Measurements from ENCODE around the gene TMEM52.

TMEM52 gene

GRCh38 chr1:1906185-1907097, 12.6 kb downstream of the TMEM52 start:
- no peak overlapping the region for H3K4me3 ChIP-seq
- peak overlapping the region in 1 of 2 donors; percentile 0 for H3K27ac ChIP-seq
- DNase-seq (ENCODE audit: low spot score), result peak; percentile 86
- TF ChIP-seq CTCF (IDR thresholded peaks at IDR 0.05), result peak; percentile 79

- Histone ChIP-seq H3K27ac (no peak overlapping the region), H3K4me3 (no peak overlapping the region)
- no peak for DNase-seq (ENCODE audit: low spot score)
- TF ChIP-seq CTCF (IDR thresholded peaks at IDR 0.05), result no peak
Measured at GRCh38 chr1:1903224-1903623, 15.9 kb downstream of the TMEM52 start.

- no peak for DNase-seq (ENCODE audit: low spot score)
- Histone ChIP-seq H3K4me3 (no peak overlapping the region), H3K27ac (no peak overlapping the region)
- TF ChIP-seq CTCF (IDR thresholded peaks at IDR 0.05), result no peak
Measured at GRCh38 chr1:1901641-1902294, 17.3 kb downstream of the TMEM52 start.

GRCh38 chr1:1900883-1901640, 18.0 kb downstream of the TMEM52 start:
- TF ChIP-seq CTCF (IDR thresholded peaks at IDR 0.05), result no peak
- H3K27ac ChIP-seq, result no peak overlapping the region
- DNase-seq (ENCODE audit: low spot score), result no peak
- no peak overlapping the region for H3K4me3 ChIP-seq

- Histone ChIP-seq H3K27ac (no peak overlapping the region), H3K4me3 (no peak overlapping the region)
- TF ChIP-seq CTCF (IDR thresholded peaks at IDR 0.05), result no peak
- no peak for DNase-seq (ENCODE audit: low spot score)
Measured at GRCh38 chr1:1899967-1900327, 19.1 kb downstream of the TMEM52 start.

- DNase-seq (ENCODE audit: low spot score), result no peak
- no peak overlapping the region for H3K27ac ChIP-seq
- no peak for TF ChIP-seq CTCF (IDR thresholded peaks at IDR 0.05)
Measured at GRCh38 chr1:1899266-1899966, 19.7 kb downstream of the TMEM52 start.

More at GRCh38 chr1:1899266-1899966, 19.7 kb downstream of the TMEM52 start:
- no peak overlapping the region for H3K4me3 ChIP-seq

Data from coronary artery (tissue), 2 donors.